CD4-positive, alpha-beta T cell (primary cell): ENCODE data around the gene TRIM44. TPM values are rescaled to one million over a fixed set of nuclear protein-coding genes. Genes with fewer than 3 reads are reported as not detected.
"Not testable (repeated sequence)": the region's sequence is repeated elsewhere in the genome, so short reads cannot be mapped to it uniquely, and the experiment has no call there.

Source experiments
- ATAC-seq: fragments of 200-7000 bp; cut with Tn5 transposase; one replicate; pipeline ENCODE4 v1.10.0; 2022; ENCODE audit warnings: mild to moderate bottlenecking; ENCODE audit not compliant: poor library complexity
- CTCF ChIA-PET: fragments of 350-600 bp; sonication (Branson Sonifier 250); formaldehyde crosslinking; loops from one replicate; lab custom pipeline; 2021; ENCODE audit warnings: antibody characterized with exemption, inconsistent platforms; lab: Charles Lee
- POLR2A ChIA-PET: fragments of 350-600 bp; sonication (Branson Sonifier 250); formaldehyde crosslinking; loops from one replicate; lab custom pipeline; 2021; ENCODE audit warnings: antibody characterized with exemption, inconsistent platforms; lab: Charles Lee
- DNase-seq, 14 experiments: peaks; one replicate each; pipeline ENCODE4 v3.0.0-alpha.2; 2013 to 2020; ENCODE audit warnings: mixed read lengths in 2 of 14
- H3K27ac ChIP-seq, 2 donors: one replicate each; pipeline versions ENCODE4 v1.5.1 to v1.7.0; 2013; ENCODE audit warnings: low read length in 2 of 2, low read depth in 1 of 2, mild to moderate bottlenecking in 1 of 2
- H3K27me3 ChIP-seq, 2 experiments: 1 replicate in 1 of 2; 2 replicates in 1 of 2; pipeline versions ENCODE4 v1.6.1 to v1.7.0; 2013; ENCODE audit warnings: low read length in 2 of 2, control low read depth in 1 of 2, mild to moderate bottlenecking in 1 of 2, moderate library complexity in 1 of 2; ENCODE audit not compliant: insufficient read depth in 2 of 2, control insufficient read depth in 1 of 2
- H3K36me3 ChIP-seq: one replicate; pipeline ENCODE4 v1.6.1; 2013; ENCODE audit warnings: low read length, control low read depth; ENCODE audit not compliant: insufficient read depth
- H3K4me1 ChIP-seq: one replicate; pipeline ENCODE4 v1.6.1; 2013; ENCODE audit warnings: low read length, control low read depth; ENCODE audit not compliant: insufficient read depth
- H3K4me3 ChIP-seq: one replicate; pipeline ENCODE4 v1.5.1; 2013; ENCODE audit warnings: mild to moderate bottlenecking, low read length, moderate library complexity
- H3K9me3 ChIP-seq, 2 experiments: 1 replicate in 1 of 2; 2 replicates in 1 of 2; pipeline versions ENCODE4 v1.6.1 to v1.7.0; 2013; ENCODE audit warnings: low read length in 2 of 2, mild to moderate bottlenecking in 2 of 2, control low read depth in 1 of 2, moderate library complexity in 1 of 2; ENCODE audit not compliant: control insufficient read depth in 1 of 2, insufficient read depth in 1 of 2
- H3K27ac Mint-ChIP-seq: one replicate; pipeline ENCODE4 v1.8.0; 2020; ENCODE audit warnings: mixed read lengths
- H3K27me3 Mint-ChIP-seq: one replicate; pipeline ENCODE4 v1.8.0; 2021; ENCODE audit warnings: mixed read lengths
- H3K36me3 Mint-ChIP-seq: one replicate; pipeline ENCODE4 v1.8.0; 2021; ENCODE audit warnings: low read depth, mixed read lengths
- H3K4me1 Mint-ChIP-seq: one replicate; pipeline ENCODE4 v1.8.0; 2021; ENCODE audit warnings: low read depth, mixed read lengths
- H3K4me3 Mint-ChIP-seq: one replicate; pipeline ENCODE4 v1.8.0; 2020; ENCODE audit warnings: mild to moderate bottlenecking, mixed read lengths
- H3K9me3 Mint-ChIP-seq: one replicate; pipeline ENCODE4 v1.8.0; 2020; ENCODE audit warnings: mixed read lengths
- CTCF ChIP-seq: fragments of 200-600 bp; IDR thresholded peaks from one replicate; pipeline ENCODE4 v1.8.0; 2022; ENCODE audit warnings: antibody characterized with exemption, mild to moderate bottlenecking
- intact Hi-C, 2 experiments: fragments of 100-400 bp; cut with DNase I in 1 of 2; cut with micrococcal nuclease in 1 of 2; formaldehyde crosslinking; loops; one replicate each; pipeline versions ENCODE4 v1.15.1 to v1.9.0; 2023 to 2025; cut with DNase I, micrococcal nuclease
- total RNA-seq, 174 experiments: library from RNA in 2 of 174; stranded (reverse) in 2 of 174; gene quantifications; one replicate each; pipeline ENCODE4 v1.2.3 and lab custom pipeline; 2021 to 2026

TRIM44 gene
- total RNA-seq, 2 experiments from 2014 or later = 32.1 to 36.7 TPM

- ATAC-seq = no peak
- Histone ChIP-seq H3K27ac (no peak overlapping the region), H3K9me3 (peaks cover 10 to 27% of the 10 kb centered on the region in 2 experiments), H3K4me1 (peaks cover 27% of the 10 kb centered on the region), H3K27me3 (no peaks in the 10 kb centered on the region), H3K36me3 (no peaks in the 10 kb centered on the region), H3K4me3 (no peak overlapping the region)
- Mint-ChIP-seq H3K4me3 (peak overlapping the region; percentile 90), H3K9me3 (peaks cover 24% of the 10 kb centered on the region), H3K27me3 (no peaks in the 10 kb centered on the region), H3K4me1 (peaks cover 69% of the 10 kb centered on the region), H3K36me3 (peaks cover 70% of the 10 kb centered on the region), H3K27ac (peak overlapping the region; percentile 90)
- intact Hi-C loops = loop anchor here (5.0 to 10.0 kb wide), 5 partner anchors 620 to 1960 kb away; partner anchors contain the start of genes APIP (in 1 of the 2), C11orf91 (in 1 of the 2), CAT (in 1 of the 2) and PDHX (in 1 of the 2)
- DNase-seq = no peak
- CTCF ChIA-PET = no interaction called here
- POLR2A ChIA-PET = no interaction called here
- TF ChIP-seq CTCF = no peak
These were observed 2.4 kb downstream of the TRIM44 start for GRCh38 chr11:35664977-35665441.

- CTCF ChIA-PET = no interaction called here
- Mint-ChIP-seq H3K27ac (no peak overlapping the region), H3K9me3 (peaks cover 25% of the 10 kb centered on the region), H3K4me1 (peaks cover 80% of the 10 kb centered on the region), H3K4me3 (no peak overlapping the region), H3K27me3 (no peaks in the 10 kb centered on the region), H3K36me3 (peaks cover 81% of the 10 kb centered on the region)
- peaks cover 10 to 27% of the 10 kb centered on the region in 2 experiments for H3K9me3 ChIP-seq
- ATAC-seq (no peak), DNase-seq (no peak)
- H3K27me3 ChIP-seq = no peaks in the 10 kb centered on the region
- no peak overlapping the region for H3K4me3 ChIP-seq
- no peak overlapping the region for H3K27ac ChIP-seq
- intact Hi-C loops = loop anchor here (10.0 kb wide), 3 partner anchors 622 to 1962 kb away; partner anchors contain the start of genes C11orf91 (in 1 of the 2) and CAT (in 1 of the 2)
- POLR2A ChIA-PET = no interaction called here
- H3K36me3 ChIP-seq = no peaks in the 10 kb centered on the region
- H3K4me1 ChIP-seq = peaks cover 20% of the 10 kb centered on the region
- no peak for TF ChIP-seq CTCF
These were observed 4.7 kb downstream of the TRIM44 start for GRCh38 chr11:35667257-35667656.

- Histone ChIP-seq H3K4me1 (peaks cover 13% of the 10 kb centered on the region), H3K9me3 (peaks cover 4 to 27% of the 10 kb centered on the region in 2 experiments)
- H3K27me3 Mint-ChIP-seq, CTCF ChIA-PET, POLR2A ChIA-PET, H3K27ac ChIP-seq, H3K4me3 ChIP-seq, H3K36me3 ChIP-seq, H3K27ac Mint-ChIP-seq, H3K27me3 ChIP-seq, DNase-seq, ATAC-seq: not testable (repeated sequence)
- Mint-ChIP-seq H3K9me3 (peaks cover 22% of the 10 kb centered on the region), H3K36me3 (peaks cover 76% of the 10 kb centered on the region), H3K4me3 (peak overlapping the region; percentile 32), H3K4me1 (peaks cover 83% of the 10 kb centered on the region)
- intact Hi-C loops = loop anchor here (10.0 kb wide), 3 partner anchors 624 to 1964 kb away; partner anchors contain the start of genes C11orf91 (in 1 of the 2) and CAT (in 1 of the 2)
These were observed 5.8 kb downstream of the TRIM44 start for GRCh38 chr11:35668350-35668749.
